Measurements from ENCODE around the gene ABCB11. TPM values are rescaled to one million over a fixed set of nuclear protein-coding genes. Genes with fewer than 3 reads are reported as not detected.

Gene ABCB11
- total RNA-seq, 1 donor = not detected

- TF ChIP-seq CTCF (IDR thresholded peaks at IDR 0.05; ENCODE audit: extremely low read depth, low read depth, low read length) = no peak
- Histone ChIP-seq H3K9me3 (ENCODE audit: low read depth, low read length) (no peaks in the 10 kb centered on the region), H4K20me1 (ENCODE audit: insufficient read depth, low read length) (no peaks in the 10 kb centered on the region), H3K4me2 (ENCODE audit: insufficient read depth, low read length) (no peak overlapping the region), H3K79me2 (ENCODE audit: insufficient read depth, low read length) (no peaks in the 10 kb centered on the region), H3K27ac (ENCODE audit: low read depth, low read length) (no peak overlapping the region), H2AFZ (ENCODE audit: low read length) (no peak overlapping the region), H3K4me1 (ENCODE audit: insufficient read depth, low read length) (no peaks in the 10 kb centered on the region), H3K27me3 (ENCODE audit: insufficient read depth, low read length) (no peaks in the 10 kb centered on the region), H3K36me3 (ENCODE audit: insufficient read depth, low read length) (no peaks in the 10 kb centered on the region), H3K4me3 (ENCODE audit: insufficient read depth, low read length) (no peak overlapping the region)
- DNase-seq (ENCODE audit: insufficient read length, low spot score, missing footprints) = no peak
These were observed 56.7 kb downstream of the ABCB11 start for GRCh38 chr2:168974428-168974827.

- TF ChIP-seq CTCF (IDR thresholded peaks at IDR 0.05; ENCODE audit: extremely low read depth, low read depth, low read length) = no peak
- Histone ChIP-seq H3K4me1 (ENCODE audit: insufficient read depth, low read length) (no peaks in the 10 kb centered on the region), H3K79me2 (ENCODE audit: insufficient read depth, low read length) (no peaks in the 10 kb centered on the region), H3K36me3 (ENCODE audit: insufficient read depth, low read length) (no peaks in the 10 kb centered on the region), H3K27me3 (ENCODE audit: insufficient read depth, low read length) (no peaks in the 10 kb centered on the region), H4K20me1 (ENCODE audit: insufficient read depth, low read length) (no peaks in the 10 kb centered on the region), H3K4me2 (ENCODE audit: insufficient read depth, low read length) (no peak overlapping the region), H3K9me3 (ENCODE audit: low read depth, low read length) (no peaks in the 10 kb centered on the region), H3K4me3 (ENCODE audit: insufficient read depth, low read length) (no peak overlapping the region), H3K27ac (ENCODE audit: low read depth, low read length) (no peak overlapping the region), H2AFZ (ENCODE audit: low read length) (no peak overlapping the region)
- DNase-seq (ENCODE audit: insufficient read length, low spot score, missing footprints) = no peak
These were observed 59.9 kb downstream of the ABCB11 start for GRCh38 chr2:168971261-168971660.

GRCh38 chr2:168970711-168971233 lies 60.4 kb downstream of the ABCB11 start:
- Histone ChIP-seq H3K36me3 (ENCODE audit: insufficient read depth, low read length) (no peaks in the 10 kb centered on the region), H2AFZ (ENCODE audit: low read length) (no peak overlapping the region), H3K4me1 (ENCODE audit: insufficient read depth, low read length) (no peaks in the 10 kb centered on the region), H3K4me2 (ENCODE audit: insufficient read depth, low read length) (no peak overlapping the region), H3K27me3 (ENCODE audit: insufficient read depth, low read length) (no peaks in the 10 kb centered on the region), H4K20me1 (ENCODE audit: insufficient read depth, low read length) (no peaks in the 10 kb centered on the region), H3K79me2 (ENCODE audit: insufficient read depth, low read length) (no peaks in the 10 kb centered on the region), H3K27ac (ENCODE audit: low read depth, low read length) (no peak overlapping the region), H3K9me3 (ENCODE audit: low read depth, low read length) (no peaks in the 10 kb centered on the region), H3K4me3 (ENCODE audit: insufficient read depth, low read length) (no peak overlapping the region)
- DNase-seq (ENCODE audit: insufficient read length, low spot score, missing footprints) = no peak
- TF ChIP-seq CTCF (IDR thresholded peaks at IDR 0.05; ENCODE audit: extremely low read depth, low read depth, low read length) = no peak

GRCh38 chr2:168969865-168970264 lies 61.3 kb downstream of the ABCB11 start:
- no peak for DNase-seq (ENCODE audit: insufficient read length, low spot score, missing footprints)
- H3K4me2 ChIP-seq (ENCODE audit: insufficient read depth, low read length) = no peak overlapping the region
- no peaks in the 10 kb centered on the region for H3K36me3 ChIP-seq (ENCODE audit: insufficient read depth, low read length)
- no peak overlapping the region for H3K27ac ChIP-seq (ENCODE audit: low read depth, low read length)
- H3K27me3 ChIP-seq (ENCODE audit: insufficient read depth, low read length) = no peaks in the 10 kb centered on the region
- no peaks in the 10 kb centered on the region for H4K20me1 ChIP-seq (ENCODE audit: insufficient read depth, low read length)
- H2AFZ ChIP-seq (ENCODE audit: low read length) = no peak overlapping the region
- no peaks in the 10 kb centered on the region for H3K4me1 ChIP-seq (ENCODE audit: insufficient read depth, low read length)
- no peak for TF ChIP-seq CTCF (IDR thresholded peaks at IDR 0.05; ENCODE audit: extremely low read depth, low read depth, low read length)
- H3K79me2 ChIP-seq (ENCODE audit: insufficient read depth, low read length) = no peaks in the 10 kb centered on the region
- H3K9me3 ChIP-seq (ENCODE audit: low read depth, low read length) = no peaks in the 10 kb centered on the region
- no peak overlapping the region for H3K4me3 ChIP-seq (ENCODE audit: insufficient read depth, low read length)
